HEK293 (cell line): ENCODE measurements around the gene MDM4.

Source experiments
- AEBP2 ChIP-seq: fragments of 450-650 bp; formaldehyde crosslinking; IDR thresholded peaks from 2 replicates; pipeline ENCODE4 v1.5.1; 2016; ENCODE audit warnings: missing biosample characterization, missing genetic modification characterization, borderline replicate concordance
- BCL11A ChIP-seq: fragments of 450-650 bp; formaldehyde crosslinking; IDR thresholded peaks from 2 replicates; pipeline ENCODE4 v1.5.1; 2016; ENCODE audit warnings: low read depth, missing biosample characterization, missing genetic modification characterization
- BCL6B ChIP-seq: fragments of 450-650 bp; formaldehyde crosslinking; IDR thresholded peaks from 2 replicates; pipeline ENCODE4 v1.5.1; 2017; ENCODE audit warnings: missing biosample characterization, missing genetic modification characterization
- HOXC10 ChIP-seq: sonication (generic); formaldehyde crosslinking; IDR thresholded peaks from 2 replicates; pipeline ENCODE4 v1.8.1; 2023; ENCODE audit warnings: mild to moderate bottlenecking, missing genetic modification reagents
- MYNN ChIP-seq: fragments of 450-650 bp; formaldehyde crosslinking; IDR thresholded peaks from 2 replicates; pipeline ENCODE4 v1.5.1; 2016; ENCODE audit warnings: missing biosample characterization, missing genetic modification characterization, borderline replicate concordance
- OSR2 ChIP-seq: fragments of 450-650 bp; formaldehyde crosslinking; IDR thresholded peaks from 2 replicates; pipeline ENCODE4 v1.5.1; 2016; ENCODE audit warnings: missing biosample characterization, missing genetic modification characterization
- WT1 ChIP-seq: fragments of 450-650 bp; formaldehyde crosslinking; IDR thresholded peaks from 2 replicates; pipeline ENCODE4 v1.5.1; 2016; ENCODE audit warnings: missing biosample characterization, missing genetic modification characterization
- ZFP69B ChIP-seq: fragments of 450-650 bp; formaldehyde crosslinking; IDR thresholded peaks from 2 replicates; pipeline ENCODE4 v1.5.1; 2016; ENCODE audit warnings: missing biosample characterization, missing genetic modification characterization
- ZNF146 ChIP-seq: fragments of 450-650 bp; formaldehyde crosslinking; IDR thresholded peaks from 2 replicates; pipeline ENCODE4 v1.5.1; 2016; ENCODE audit warnings: missing biosample characterization, missing genetic modification characterization
- ZNF174 ChIP-seq: fragments of 450-650 bp; formaldehyde crosslinking; IDR thresholded peaks from 2 replicates; pipeline ENCODE4 v1.5.0; 2017; ENCODE audit warnings: missing biosample characterization, mild to moderate bottlenecking, missing genetic modification characterization
- ZNF2 ChIP-seq: fragments of 450-650 bp; formaldehyde crosslinking; IDR thresholded peaks from 2 replicates; pipeline ENCODE4 v1.5.1; 2016; ENCODE audit warnings: missing biosample characterization, missing genetic modification characterization
- ZNF23 ChIP-seq: fragments of 450-650 bp; formaldehyde crosslinking; IDR thresholded peaks from 2 replicates; pipeline ENCODE4 v1.5.1; 2016; ENCODE audit warnings: missing biosample characterization, missing genetic modification characterization, borderline replicate concordance
- ZNF280C ChIP-seq: fragments of 450-650 bp; formaldehyde crosslinking; IDR thresholded peaks from 2 replicates; pipeline ENCODE4 v1.5.1; 2016; ENCODE audit warnings: missing biosample characterization, missing genetic modification characterization
- ZNF398 ChIP-seq: fragments of 450-650 bp; formaldehyde crosslinking; IDR thresholded peaks from 2 replicates; pipeline ENCODE4 v1.5.1; 2017; ENCODE audit warnings: missing biosample characterization, missing genetic modification characterization
- ZNF416 ChIP-seq: fragments of 450-650 bp; formaldehyde crosslinking; IDR thresholded peaks from 2 replicates; pipeline ENCODE4 v1.5.1; 2016; ENCODE audit warnings: missing biosample characterization, missing genetic modification characterization
- ZNF449 ChIP-seq: fragments of 450-650 bp; formaldehyde crosslinking; IDR thresholded peaks from 2 replicates; pipeline ENCODE4 v1.5.1; 2017; ENCODE audit warnings: missing biosample characterization, mild to moderate bottlenecking, missing genetic modification characterization, moderate library complexity
- ZNF513 ChIP-seq: fragments of 450-650 bp; IDR thresholded peaks from 2 replicates; pipeline ENCODE4 v1.5.1; 2018; ENCODE audit warnings: missing biosample characterization, missing genetic modification characterization
- ZNF529 ChIP-seq: fragments of 450-650 bp; formaldehyde crosslinking; IDR thresholded peaks from 2 replicates; pipeline ENCODE4 v1.5.1; 2017; ENCODE audit warnings: missing genetic modification characterization, missing biosample characterization; ENCODE audit not compliant: insufficient replicate concordance
- ZNF548 ChIP-seq: fragments of 450-650 bp; formaldehyde crosslinking; IDR thresholded peaks from 2 replicates; pipeline ENCODE4 v1.5.1; 2016; ENCODE audit warnings: missing biosample characterization, missing genetic modification characterization
- ZNF610 ChIP-seq: fragments of 450-650 bp; formaldehyde crosslinking; IDR thresholded peaks from 2 replicates; pipeline ENCODE4 v1.5.1; 2016; ENCODE audit warnings: missing biosample characterization, missing genetic modification characterization, borderline replicate concordance
- ZNF623 ChIP-seq: fragments of 450-650 bp; formaldehyde crosslinking; IDR thresholded peaks from 2 replicates; pipeline ENCODE4 v1.5.1; 2016; ENCODE audit warnings: missing biosample characterization, missing genetic modification characterization
- ZNF626 ChIP-seq: fragments of 450-650 bp; sonication (Bioruptor Pico); formaldehyde crosslinking; IDR thresholded peaks from 2 replicates; pipeline ENCODE4 v1.5.1; 2018; ENCODE audit warnings: missing biosample characterization, missing genetic modification characterization, inconsistent platforms
- ZNF677 ChIP-seq: fragments of 450-650 bp; IDR thresholded peaks from 2 replicates; pipeline ENCODE4 v1.5.0; 2018; ENCODE audit warnings: missing biosample characterization, mild to moderate bottlenecking, missing genetic modification characterization, moderate library complexity
- ZNF747 ChIP-seq: fragments of 450-650 bp; formaldehyde crosslinking; IDR thresholded peaks from 2 replicates; pipeline ENCODE4 v1.5.1; 2016; ENCODE audit warnings: missing biosample characterization, missing genetic modification characterization
- ZSCAN16 ChIP-seq: fragments of 450-650 bp; formaldehyde crosslinking; IDR thresholded peaks from 2 replicates; pipeline ENCODE4 v1.5.1; 2016; ENCODE audit warnings: missing biosample characterization, missing genetic modification characterization
- TF ChIP-seq, protein P1 (sequence below): fragments of 450-650 bp; formaldehyde crosslinking; IDR thresholded peaks from 2 replicates; pipeline ENCODE4 v1.5.1; 2017; ENCODE audit warnings: missing biosample characterization, missing genetic modification characterization

The MDM4 gene

DNA sequence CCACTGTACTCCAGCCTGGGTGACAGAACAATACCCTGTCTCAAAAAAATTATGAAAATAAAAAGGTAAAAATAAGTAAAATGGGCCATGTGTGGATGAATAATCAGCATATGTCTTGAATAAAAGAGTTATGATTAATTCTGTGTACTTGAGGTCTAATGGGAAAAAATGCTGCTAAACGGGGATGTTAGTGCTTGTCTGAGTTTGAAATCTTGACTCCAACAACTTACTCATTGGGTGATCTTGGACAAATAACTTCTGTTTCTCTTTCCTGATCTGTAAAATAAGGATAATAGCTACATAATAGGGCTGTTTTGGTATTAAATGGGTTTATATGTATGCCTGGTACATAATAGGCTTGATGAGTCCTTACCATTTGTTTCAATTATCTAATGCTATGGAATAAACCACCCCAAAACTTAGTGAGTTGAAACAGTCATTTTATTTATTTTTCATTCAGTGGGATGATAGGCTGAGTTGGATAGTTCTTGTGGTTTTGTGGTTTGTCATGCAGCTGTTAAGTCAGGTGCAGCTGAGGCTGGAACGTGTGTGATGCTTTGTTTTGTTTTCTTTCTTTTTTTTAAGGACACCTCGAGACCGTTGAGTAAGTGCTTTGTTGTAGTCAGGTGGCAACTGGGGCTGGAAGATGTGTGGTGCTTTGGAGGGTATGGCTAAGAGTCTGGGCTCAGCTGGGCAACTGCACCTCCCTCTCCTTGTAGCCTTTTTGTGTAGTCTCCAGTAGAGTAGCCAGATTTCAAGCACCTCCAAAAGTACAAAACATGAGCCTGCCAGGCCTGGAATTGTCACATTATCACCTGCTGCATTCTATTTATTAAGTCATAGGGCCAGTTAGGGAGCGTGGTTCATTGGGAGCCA lies 4.9 kb downstream of the MDM4 start (continued):
- TF ChIP-seq MYNN, result no peak
- TF ChIP-seq ZNF513 (tag by site-specific recombination), result no peak
- TF ChIP-seq ZNF398 (tag by site-specific recombination), result no peak
- TF ChIP-seq, protein P1, sequence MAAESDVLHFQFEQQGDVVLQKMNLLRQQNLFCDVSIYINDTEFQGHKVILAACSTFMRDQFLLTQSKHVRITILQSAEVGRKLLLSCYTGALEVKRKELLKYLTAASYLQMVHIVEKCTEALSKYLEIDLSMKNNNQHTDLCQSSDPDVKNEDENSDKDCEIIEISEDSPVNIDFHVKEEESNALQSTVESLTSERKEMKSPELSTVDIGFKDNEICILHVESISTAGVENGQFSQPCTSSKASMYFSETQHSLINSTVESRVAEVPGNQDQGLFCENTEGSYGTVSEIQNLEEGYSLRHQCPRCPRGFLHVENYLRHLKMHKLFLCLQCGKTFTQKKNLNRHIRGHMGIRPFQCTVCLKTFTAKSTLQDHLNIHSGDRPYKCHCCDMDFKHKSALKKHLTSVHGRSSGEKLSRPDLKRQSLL, result no peak
- TF ChIP-seq ZNF529 (tag by site-specific recombination), result no peak
- TF ChIP-seq ZSCAN16 (tag by site-specific recombination), result no peak
- TF ChIP-seq ZNF626 (tag by site-specific recombination), result no peak
- TF ChIP-seq ZNF548, result no peak
- peak; percentile 45; the same call in 1 of the 2 replicates for TF ChIP-seq WT1
- TF ChIP-seq ZFP69B (tag by site-specific recombination), result no peak
- no peak for TF ChIP-seq ZNF280C (tag by site-specific recombination)
- TF ChIP-seq ZNF610 (tag by site-specific recombination), result no peak
- no peak for TF ChIP-seq ZNF449 (tag by site-specific recombination)
- no peak for TF ChIP-seq BCL11A (tag by site-specific recombination)
- TF ChIP-seq ZNF747, result no peak
- no peak for TF ChIP-seq HOXC10 (CRISPR knock-in tag)
- TF ChIP-seq ZNF623 (tag by site-specific recombination), result no peak
- no peak for TF ChIP-seq ZNF146 (tag by site-specific recombination)
- TF ChIP-seq OSR2 (tag by site-specific recombination), result peak; percentile 67
- no peak for TF ChIP-seq ZNF23 (tag by site-specific recombination)
- TF ChIP-seq ZNF416, result no peak
- peak; percentile 65; the same call in 1 of the 2 replicates for TF ChIP-seq ZNF2 (tag by site-specific recombination)
- TF ChIP-seq BCL6B (tag by site-specific recombination), result 0 out of 2 replicates have a peak, but pooled peaks have one; percentile 2
- TF ChIP-seq AEBP2 (tag by site-specific recombination), result no peak
- no peak for TF ChIP-seq ZNF677 (tag by site-specific recombination)
- no peak for TF ChIP-seq ZNF174 (tag by site-specific recombination)
